ENCODE measurements around the gene RTN4.

Gene RTN4

GRCh38 chr2:54956111-54956627, 94.1 kb downstream of the RTN4 start:
- H3K27ac ChIP-seq (ENCODE audit: low read depth, low read length), result no peak overlapping the region
- H3K9me2 ChIP-seq (replicated peaks; ENCODE audit: control insufficient read depth, low read length), result no peaks in the 10 kb centered on the region
- no peaks in the 10 kb centered on the region for H4K20me1 ChIP-seq (ENCODE audit: control insufficient read depth, insufficient read depth, low read depth, low read length)
- TF ChIP-seq CTCF (IDR thresholded peaks at IDR 0.05; ENCODE audit: low read depth, low read length, poor library complexity, severe bottlenecking), result no peak
- TF ChIP-seq EZH2phosphoT487 (IDR thresholded peaks at IDR 0.05; ENCODE audit: borderline replicate concordance, low read length), result no peak
- no peaks in the 10 kb centered on the region for H3K4me1 ChIP-seq (ENCODE audit: control insufficient read depth, low read length)
- H3K4me2 ChIP-seq (ENCODE audit: low read length), result no peak overlapping the region
- H3K79me2 ChIP-seq (ENCODE audit: control insufficient read depth, low read length), result no peaks in the 10 kb centered on the region
- H3F3A ChIP-seq (ENCODE audit: control insufficient read depth, insufficient read depth), result no peaks in the 10 kb centered on the region
- no peaks in the 10 kb centered on the region for H3K9me3 ChIP-seq (ENCODE audit: control insufficient read depth, insufficient read depth, low read length)
- peaks cover 4% of the 10 kb centered on the region; the same call in 1 of the 2 replicates for H3K36me3 ChIP-seq (ENCODE audit: control insufficient read depth, low read length)
- no peaks in the 10 kb centered on the region for H3K27me3 ChIP-seq (ENCODE audit: control insufficient read depth, low read length)
- no peak overlapping the region for H3K4me3 ChIP-seq (ENCODE audit: low read length)

- no peaks in the 10 kb centered on the region for H3K9me2 ChIP-seq (replicated peaks; ENCODE audit: control insufficient read depth, low read length)
- peaks cover 4% of the 10 kb centered on the region; the same call in 1 of the 2 replicates for H3K36me3 ChIP-seq (ENCODE audit: control insufficient read depth, low read length)
- no peaks in the 10 kb centered on the region for H3K79me2 ChIP-seq (ENCODE audit: control insufficient read depth, low read length)
- H3K27me3 ChIP-seq (ENCODE audit: control insufficient read depth, low read length), result no peaks in the 10 kb centered on the region
- TF ChIP-seq CTCF (IDR thresholded peaks at IDR 0.05; ENCODE audit: low read depth, low read length, poor library complexity, severe bottlenecking) (no peak), EZH2phosphoT487 (IDR thresholded peaks at IDR 0.05; ENCODE audit: borderline replicate concordance, low read length) (no peak)
- no peaks in the 10 kb centered on the region for H3K4me1 ChIP-seq (ENCODE audit: control insufficient read depth, low read length)
- H4K20me1 ChIP-seq (ENCODE audit: control insufficient read depth, insufficient read depth, low read depth, low read length), result no peaks in the 10 kb centered on the region
- no peak overlapping the region for H3K4me3 ChIP-seq (ENCODE audit: low read length)
- no peaks in the 10 kb centered on the region for H3K9me3 ChIP-seq (ENCODE audit: control insufficient read depth, insufficient read depth, low read length)
- no peak overlapping the region for H3K27ac ChIP-seq (ENCODE audit: low read depth, low read length)
- no peak overlapping the region for H3K4me2 ChIP-seq (ENCODE audit: low read length)
- no peaks in the 10 kb centered on the region for H3F3A ChIP-seq (ENCODE audit: control insufficient read depth, insufficient read depth)
Measured at GRCh38 chr2:54955358-54956110, 94.7 kb downstream of the RTN4 start.

- Histone ChIP-seq H3K27ac (ENCODE audit: low read depth, low read length) (no peak overlapping the region), H3K4me1 (ENCODE audit: control insufficient read depth, low read length) (no peaks in the 10 kb centered on the region), H4K20me1 (ENCODE audit: control insufficient read depth, insufficient read depth, low read depth, low read length) (no peaks in the 10 kb centered on the region), H3K4me3 (ENCODE audit: low read length) (no peak overlapping the region), H3K79me2 (ENCODE audit: control insufficient read depth, low read length) (no peaks in the 10 kb centered on the region), H3K27me3 (ENCODE audit: control insufficient read depth, low read length) (no peaks in the 10 kb centered on the region), H3K9me3 (ENCODE audit: control insufficient read depth, insufficient read depth, low read length) (no peaks in the 10 kb centered on the region), H3K4me2 (ENCODE audit: low read length) (no peak overlapping the region), H3F3A (ENCODE audit: control insufficient read depth, insufficient read depth) (no peaks in the 10 kb centered on the region), H3K9me2 (replicated peaks; ENCODE audit: control insufficient read depth, low read length) (no peaks in the 10 kb centered on the region), H3K36me3 (ENCODE audit: control insufficient read depth, low read length) (peaks cover 4% of the 10 kb centered on the region; the same call in 1 of the 2 replicates)
- TF ChIP-seq EZH2phosphoT487 (IDR thresholded peaks at IDR 0.05; ENCODE audit: borderline replicate concordance, low read length) (no peak), CTCF (IDR thresholded peaks at IDR 0.05; ENCODE audit: low read depth, low read length, poor library complexity, severe bottlenecking) (no peak)
Measured at GRCh38 chr2:54954705-54955357, 95.4 kb downstream of the RTN4 start.

Measured in DOHH2 (cell line).